HT-29 (cell line): Measurements from ENCODE around the gene LPXN. TPM values are rescaled to one million over a fixed set of nuclear protein-coding genes. Genes with fewer than 3 reads are reported as not detected.

ENCODE experiments used
- total RNA-seq: library from RNA; depleted of rRNA; stranded (reverse); fragments of >200 nt; shearing (Covaris generic); gene quantifications from 2 replicates; pipeline ENCODE4 v1.2.3, GENCODE V29; 2014; rRNA removed

LPXN gene
- total RNA-seq, 1 experiment from 2014 or later: 1.1 TPM

Other genes with a start within 250 kb of the LPXN start
- gene OR5B17, start 216.8 kb downstream of the LPXN start, total RNA-seq: not detected in 2 replicates
- gene OR5B3, start 169.0 kb downstream of the LPXN start, total RNA-seq: not detected in 2 replicates
- gene OR5B2, start 147.7 kb downstream of the LPXN start, total RNA-seq: not detected in 2 replicates
- gene OR5B12, start 133.6 kb downstream of the LPXN start, total RNA-seq: not detected in 2 replicates
- not detected in 2 replicates for gene OR5B21, start 67.8 kb downstream of the LPXN start, total RNA-seq
- 42.8 TPM in 2 replicates for gene ZFP91, start 3.2 kb upstream of the LPXN start, total RNA-seq
- gene CNTF, start 46.8 kb upstream of the LPXN start, total RNA-seq: 1.3 and 1.6 TPM in 2 replicates
- not detected in 2 replicates for gene GLYAT, start 156.1 kb upstream of the LPXN start, total RNA-seq